GDM1 (cell line): ENCODE measurements around the gene RLIM.

Experiments used
- DNase-seq: peaks from one replicate; lab custom pipeline; 2025; lab: John Stamatoyannopoulos, UW

The RLIM gene

DNA sequence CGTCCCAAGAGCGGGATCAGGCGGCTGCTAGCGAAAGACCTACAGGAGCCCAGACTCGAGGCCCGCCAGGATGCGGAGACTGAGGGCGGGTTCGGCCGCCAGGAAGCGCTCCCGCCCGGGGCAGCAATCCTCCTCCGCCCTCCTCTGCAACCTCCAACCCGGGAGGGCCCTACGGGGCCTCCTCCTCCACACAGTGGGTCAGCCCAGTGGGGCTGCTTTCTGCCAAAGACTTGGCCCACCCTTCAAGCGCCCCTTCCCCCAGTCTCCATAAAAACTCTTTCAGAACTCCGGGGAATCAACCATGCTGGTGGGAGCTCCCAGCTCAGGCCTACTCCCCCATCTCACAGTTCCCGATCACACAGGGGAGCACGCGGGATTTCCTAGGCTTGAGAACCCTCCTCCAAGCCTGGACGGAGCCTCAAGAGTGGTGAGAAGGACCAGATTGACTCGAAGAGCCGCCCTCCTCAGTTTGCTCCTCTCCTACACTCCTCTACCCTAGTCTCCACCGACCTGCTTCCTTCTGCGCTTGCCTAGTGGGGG lies 77.5 kb downstream of the RLIM start:
- no peak for DNase-seq

- no peak for DNase-seq
Measured at GRCh38 chrX:74536152-74536831, 78.1 kb downstream of the RLIM start.

GRCh38 chrX:74535408-74536151 lies 78.8 kb downstream of the RLIM start:
- no peak for DNase-seq
